A673 (cell line): ENCODE measurements around the gene CTNS. TPM values are rescaled to one million over a fixed set of nuclear protein-coding genes. Genes with fewer than 3 reads are reported as not detected.

Experiments used
- BruUV-seq: library from RNA; stranded (reverse); fragments of 400-500 nt; replicated peaks from 2 replicates; lab custom pipeline; 2021; lab: Mats Ljungman, UMichigan
- CTCF ChIA-PET: fragments of 300-600 bp; sonication (Branson Sonifier 250); formaldehyde crosslinking; loops from one replicate; lab custom pipeline; 2022; ENCODE audit warnings: antibody characterized with exemption; lab: Charles Lee
- POLR2A ChIA-PET: fragments of 300-600 bp; sonication (Branson Sonifier 250); formaldehyde crosslinking; loops from one replicate; lab custom pipeline; 2022; ENCODE audit warnings: antibody characterized with exemption; ENCODE audit not compliant: low non-redundant PET; lab: Charles Lee
- DNase-seq: peaks from one replicate; pipeline ENCODE4 v3.0.0-alpha.2; 2015; ENCODE audit warnings: low spot score
- H3K27ac ChIP-seq: fragments of 200-600 bp; sonication (generic); 2 replicates; pipeline ENCODE4 v1.5.1; 2016; ENCODE audit warnings: mixed run types, low read depth, mild to moderate bottlenecking, mixed read lengths, antibody characterized with exemption, low read length; ENCODE audit not compliant: poor library complexity, severe bottlenecking
- H3K27me3 ChIP-seq: fragments of 200-600 bp; sonication (generic); replicated peaks from 2 replicates; pipeline ENCODE4 v1.6.1; 2017; ENCODE audit warnings: mixed run types, low read depth, mild to moderate bottlenecking, mixed read lengths, antibody characterized with exemption, low read length; ENCODE audit not compliant: insufficient read depth, poor library complexity
- H3K36me3 ChIP-seq: fragments of 200-600 bp; sonication (generic); 2 replicates; pipeline ENCODE4 v1.6.1; 2016; ENCODE audit warnings: mixed run types, mild to moderate bottlenecking, mixed read lengths, antibody characterized with exemption, low read length; ENCODE audit not compliant: insufficient read depth, poor library complexity, severe bottlenecking
- H3K4me1 ChIP-seq: fragments of 200-600 bp; sonication (generic); 2 replicates; pipeline ENCODE4 v1.6.1; 2017; ENCODE audit warnings: mixed run types, mild to moderate bottlenecking, mixed read lengths, antibody characterized with exemption, low read length; ENCODE audit not compliant: insufficient read depth, poor library complexity, severe bottlenecking
- H3K4me3 ChIP-seq: fragments of 200-600 bp; sonication (generic); 2 replicates; pipeline ENCODE4 v1.5.1; 2016; ENCODE audit warnings: low read depth, mixed run types, mild to moderate bottlenecking, mixed read lengths, low read length; ENCODE audit not compliant: poor library complexity, severe bottlenecking
- H3K9me3 ChIP-seq: fragments of 200-600 bp; sonication (generic); 2 replicates; pipeline ENCODE4 v1.6.1; 2016; ENCODE audit warnings: mixed run types, low read depth, mild to moderate bottlenecking, mixed read lengths, antibody characterized with exemption, low read length; ENCODE audit not compliant: poor library complexity, severe bottlenecking
- CTCF ChIP-seq: fragments of 300-800, 200-600 bp; sonication (generic); conservative IDR thresholded peaks from 2 replicates; pipeline ENCODE4 v1.5.1; 2017; ENCODE audit warnings: low read depth, mild to moderate bottlenecking, antibody characterized with exemption, low read length, moderate library complexity, mixed read lengths
- EZH2 ChIP-seq: fragments of 200-600 bp; sonication (generic); IDR thresholded peaks from 2 replicates; pipeline ENCODE4 v1.6.1; 2017; ENCODE audit warnings: borderline replicate concordance, low read depth, mild to moderate bottlenecking, mixed read lengths, antibody characterized with exemption, low read length; ENCODE audit not compliant: poor library complexity, severe bottlenecking
- intact Hi-C: fragments of 100-400 bp; cut with micrococcal nuclease; formaldehyde crosslinking; loops from one replicate; pipeline ENCODE4 v1.10.0; 2022; ENCODE audit not compliant: unreplicated experiment
- total RNA-seq: library from RNA; stranded (reverse); gene quantifications from 2 replicates; pipeline ENCODE4 v1.2.3, GENCODE V29; 2021

Gene CTNS
- total RNA-seq, 1 experiment from 2014 or later, result 12.6 TPM

- H3K36me3 ChIP-seq, result no peaks in the 10 kb centered on the region
- H3K9me3 ChIP-seq, result no peaks in the 10 kb centered on the region
- ChIA-PET POLR2A (no interaction called here), CTCF (no interaction called here)
- DNase-seq, result no peak
- TF ChIP-seq EZH2 (no peak), CTCF (no peak)
- H3K27me3 ChIP-seq, result peaks cover 24% of the 10 kb centered on the region
- no peak overlapping the region for H3K27ac ChIP-seq
- peak overlapping the region; percentile 46 for H3K4me3 ChIP-seq
- H3K4me1 ChIP-seq, result peaks cover 7% of the 10 kb centered on the region
- no TSS peak for BruUV-seq
- intact Hi-C loops, result no loop called here
These were observed 58.7 kb downstream of the CTNS start for GRCh38 chr17:3695129-3695722.

- Histone ChIP-seq H3K36me3 (no peaks in the 10 kb centered on the region), H3K4me3 (peak within 1 kb of the TSS; percentile 46), H3K27me3 (peaks cover 24% of the 10 kb centered on the region), H3K4me1 (peaks cover 7% of the 10 kb centered on the region), H3K27ac (no peak within 1 kb of the TSS), H3K9me3 (no peaks in the 10 kb centered on the region)
- no TSS peak for BruUV-seq
- TF ChIP-seq EZH2, result peak; percentile 53
- no peak for TF ChIP-seq CTCF
- no peak for DNase-seq
- intact Hi-C loops, result no loop called here
- ChIA-PET CTCF (no interaction called here), POLR2A (no interaction called here)
These were observed 59.3 kb downstream of the CTNS start, which contains the start of gene P2RX5 for GRCh38 chr17:3695723-3696411. Gene P2RX5 (minus strand): TSS chr17:3696155. CDS start chr17:3696005, 150 bp downstream.

GRCh38 chr17:3697103-3697476 lies 60.5 kb downstream of the CTNS start:
- POLR2A ChIA-PET, result no interaction called here
- TF ChIP-seq EZH2, result no peak
- TF ChIP-seq CTCF, result no peak
- H3K27ac ChIP-seq, result no peak overlapping the region
- DNase-seq, result no peak
- H3K9me3 ChIP-seq, result no peaks in the 10 kb centered on the region
- CTCF ChIA-PET, result no interaction called here
- H3K4me3 ChIP-seq, result no peak overlapping the region
- H3K4me1 ChIP-seq, result peaks cover 7% of the 10 kb centered on the region
- H3K36me3 ChIP-seq, result no peaks in the 10 kb centered on the region
- BruUV-seq, result no TSS peak
- intact Hi-C loops, result no loop called here
- peaks cover 24% of the 10 kb centered on the region for H3K27me3 ChIP-seq
